ENCODE results near the gene CRTAC1. TPM values are rescaled to one million over a fixed set of nuclear protein-coding genes. Genes with fewer than 3 reads are reported as not detected.

CRTAC1 gene, protein sequence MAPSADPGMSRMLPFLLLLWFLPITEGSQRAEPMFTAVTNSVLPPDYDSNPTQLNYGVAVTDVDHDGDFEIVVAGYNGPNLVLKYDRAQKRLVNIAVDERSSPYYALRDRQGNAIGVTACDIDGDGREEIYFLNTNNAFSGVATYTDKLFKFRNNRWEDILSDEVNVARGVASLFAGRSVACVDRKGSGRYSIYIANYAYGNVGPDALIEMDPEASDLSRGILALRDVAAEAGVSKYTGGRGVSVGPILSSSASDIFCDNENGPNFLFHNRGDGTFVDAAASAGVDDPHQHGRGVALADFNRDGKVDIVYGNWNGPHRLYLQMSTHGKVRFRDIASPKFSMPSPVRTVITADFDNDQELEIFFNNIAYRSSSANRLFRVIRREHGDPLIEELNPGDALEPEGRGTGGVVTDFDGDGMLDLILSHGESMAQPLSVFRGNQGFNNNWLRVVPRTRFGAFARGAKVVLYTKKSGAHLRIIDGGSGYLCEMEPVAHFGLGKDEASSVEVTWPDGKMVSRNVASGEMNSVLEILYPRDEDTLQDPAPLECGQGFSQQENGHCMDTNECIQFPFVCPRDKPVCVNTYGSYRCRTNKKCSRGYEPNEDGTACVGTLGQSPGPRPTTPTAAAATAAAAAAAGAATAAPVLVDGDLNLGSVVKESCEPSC
- total RNA-seq (2014; rRNA removed; shearing (Covaris generic)), result not detected in 2 replicates
- polyA plus RNA-seq (2014; cell fraction: nucleus; rRNA removed), result not detected in 2 replicates

GRCh38 chr10:98030093-98030821, at the start of gene CRTAC1:
Gene CRTAC1, minus strand, starts transcription at chr10:98030621. Its CDS starts 149 bp downstream, at chr10:98030472.
- DNase-seq (ENCODE audit: extremely low read depth, low read depth), result no peak

- no peak for DNase-seq (ENCODE audit: extremely low read depth, low read depth)
Observed at GRCh38 chr10:98078774-98079173, 48.4 kb upstream of the CRTAC1 start.

DNA sequence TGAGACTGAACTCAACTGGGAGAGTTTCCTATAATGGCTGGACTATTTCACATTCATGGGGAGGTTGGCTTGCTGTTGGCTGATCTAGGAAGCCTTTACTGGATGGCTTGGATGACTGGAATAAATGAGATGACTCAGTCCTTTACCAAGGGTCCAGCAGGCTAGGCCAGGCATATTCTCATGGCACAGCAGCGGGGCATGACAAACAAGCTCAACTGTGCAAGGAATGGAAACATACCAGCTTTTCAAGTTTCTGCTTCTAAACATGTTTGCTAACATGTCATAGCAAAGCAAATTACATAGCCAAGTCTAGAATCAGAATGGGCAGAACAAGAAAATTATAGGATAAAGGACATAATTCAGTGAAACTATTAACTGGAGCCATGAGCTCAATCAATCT, 46.8 kb upstream of the CRTAC1 start:
- DNase-seq (ENCODE audit: extremely low read depth, low read depth), result no peak

GRCh38 chr10:98076086-98076485, 45.7 kb upstream of the CRTAC1 start:
- no peak for DNase-seq (ENCODE audit: extremely low read depth, low read depth)

- DNase-seq (ENCODE audit: extremely low read depth, low read depth), result peak; percentile 9
Observed at GRCh38 chr10:98074315-98074911, 44.0 kb upstream of the CRTAC1 start.

DNA sequence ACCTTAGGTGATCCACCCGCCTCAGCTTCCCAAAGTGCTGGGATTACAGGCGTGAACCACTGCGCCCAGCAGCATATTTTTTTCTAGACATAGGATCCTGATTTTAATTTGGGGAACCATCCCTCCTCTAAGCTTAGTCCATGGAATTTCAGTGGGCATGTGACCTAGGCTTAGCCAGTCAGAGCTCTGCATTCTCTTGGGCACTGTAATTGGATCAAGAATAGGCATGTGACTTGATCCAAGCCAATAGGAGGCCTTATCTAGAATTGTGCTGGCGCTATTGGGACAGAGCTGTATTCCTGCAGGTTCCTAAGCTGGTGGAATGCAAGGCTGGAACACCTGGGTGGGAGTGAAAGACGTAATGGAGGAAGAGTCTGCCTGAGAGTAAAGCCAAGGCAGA, 36.7 kb upstream of the CRTAC1 start:
- DNase-seq (ENCODE audit: extremely low read depth, low read depth), result no peak

GRCh38 chr10:98063740-98064027, 33.3 kb upstream of the CRTAC1 start:
- DNase-seq (ENCODE audit: extremely low read depth, low read depth), result no peak

DNA sequence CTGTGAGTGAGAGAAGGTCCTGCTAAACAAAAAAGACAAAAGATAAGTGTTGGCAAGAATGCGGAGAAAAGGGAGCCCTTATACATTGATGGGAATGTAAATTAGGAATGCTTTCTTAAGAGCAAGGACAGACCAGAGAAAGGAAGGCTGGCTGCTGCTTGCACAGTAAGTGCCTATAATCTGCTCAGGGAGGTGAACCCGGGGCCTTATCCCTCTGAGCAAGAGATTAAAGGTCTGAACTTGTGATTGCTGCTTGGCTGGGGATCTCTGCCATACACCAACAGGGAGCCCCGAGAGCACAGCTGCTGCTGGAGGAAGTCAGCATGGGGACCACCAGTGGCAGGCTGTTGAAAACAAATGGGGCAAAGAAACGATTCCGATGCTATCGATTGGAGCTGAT, 32.0 kb upstream of the CRTAC1 start:
- DNase-seq (ENCODE audit: extremely low read depth, low read depth), result no peak

DNA sequence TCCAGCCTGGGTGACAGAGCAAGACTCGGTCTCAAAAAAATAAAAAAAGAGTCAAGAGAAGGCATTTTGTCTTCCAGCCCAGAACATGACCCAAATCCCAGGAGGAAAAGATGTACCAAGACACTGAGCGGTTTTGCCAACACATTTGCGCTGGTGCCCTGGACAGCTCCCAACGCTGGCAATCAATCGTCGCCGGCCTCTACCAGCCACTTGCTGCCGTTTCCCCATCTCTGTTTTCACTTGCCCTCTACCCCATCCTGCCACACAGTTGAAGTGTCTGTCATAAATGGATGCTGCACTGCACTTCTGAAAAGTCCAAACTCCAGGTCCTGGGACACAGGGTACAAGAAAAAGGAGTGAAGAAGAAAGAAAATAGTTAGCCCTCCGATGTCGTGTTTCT, 29.7 kb upstream of the CRTAC1 start:
- no peak for DNase-seq (ENCODE audit: extremely low read depth, low read depth)

- no peak for DNase-seq (ENCODE audit: extremely low read depth, low read depth)
Observed at GRCh38 chr10:98058295-98058694, 27.9 kb upstream of the CRTAC1 start.

DNA sequence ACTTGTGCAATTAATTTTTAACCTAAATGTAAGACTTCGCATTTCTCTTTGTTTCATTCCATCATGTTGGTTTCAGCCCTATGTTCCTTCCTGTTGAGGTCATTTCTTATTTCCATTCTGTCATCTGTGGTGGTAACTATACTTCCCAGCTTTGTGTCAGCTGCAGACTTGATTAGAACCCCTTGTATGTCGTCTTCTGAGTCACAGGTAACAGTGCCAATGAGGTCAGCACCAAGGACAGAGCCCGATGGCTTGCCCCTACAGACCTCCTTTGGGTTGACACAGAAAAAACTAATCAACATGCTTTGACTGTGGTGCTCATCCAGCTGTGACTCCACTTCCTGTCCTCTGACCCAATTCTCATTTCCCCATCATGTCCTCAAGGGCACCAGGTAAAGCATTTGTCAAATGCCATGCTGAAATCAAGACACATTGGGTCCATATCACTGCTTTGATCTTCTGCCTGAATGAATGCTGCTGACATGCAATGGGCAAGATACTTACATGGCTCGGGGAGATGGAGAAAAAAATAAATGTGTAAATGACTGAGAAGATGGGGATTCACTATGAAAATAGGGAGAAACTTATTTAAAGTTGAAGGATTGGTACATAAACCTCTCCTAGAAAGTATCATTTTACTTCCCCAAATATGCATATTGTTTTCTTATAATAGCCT, 25.6 kb upstream of the CRTAC1 start:
- peak; percentile 33 for DNase-seq (ENCODE audit: extremely low read depth, low read depth)

GRCh38 chr10:98047009-98047741, 16.8 kb upstream of the CRTAC1 start:
- no peak for DNase-seq (ENCODE audit: extremely low read depth, low read depth)

DNA sequence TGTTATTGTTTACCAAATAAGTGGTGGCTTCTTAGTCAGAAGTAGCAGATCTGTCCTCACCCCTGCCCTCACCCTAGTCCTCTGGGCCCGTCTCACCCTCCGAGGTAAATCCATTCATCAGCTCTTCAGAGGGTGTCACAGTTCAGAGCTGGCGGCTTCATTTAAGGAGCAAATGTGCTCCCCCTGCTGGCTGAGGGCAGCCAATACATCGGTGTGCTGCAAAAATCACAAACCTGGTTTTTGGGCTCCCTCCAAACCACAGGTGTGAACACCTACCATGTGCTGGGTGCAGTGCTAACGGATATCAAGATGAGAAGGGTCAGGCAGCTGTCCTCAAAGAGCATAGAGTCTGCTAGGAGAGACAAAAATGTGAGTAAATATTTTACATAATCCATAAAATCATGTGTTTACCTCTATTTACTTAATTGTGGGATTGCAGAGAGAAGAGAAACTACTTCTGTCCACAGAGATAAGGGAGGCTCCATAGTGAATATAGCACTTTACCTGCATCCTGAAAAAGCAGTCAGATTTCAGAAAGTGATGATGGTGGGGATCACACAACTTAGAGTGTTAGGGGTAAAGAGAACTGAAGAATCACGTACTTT, 15.5 kb upstream of the CRTAC1 start:
- DNase-seq (ENCODE audit: extremely low read depth, low read depth), result peak; percentile 67

- DNase-seq (ENCODE audit: extremely low read depth, low read depth), result peak; percentile 68
Observed at GRCh38 chr10:98041352-98042043, 11.1 kb upstream of the CRTAC1 start.

DNA sequence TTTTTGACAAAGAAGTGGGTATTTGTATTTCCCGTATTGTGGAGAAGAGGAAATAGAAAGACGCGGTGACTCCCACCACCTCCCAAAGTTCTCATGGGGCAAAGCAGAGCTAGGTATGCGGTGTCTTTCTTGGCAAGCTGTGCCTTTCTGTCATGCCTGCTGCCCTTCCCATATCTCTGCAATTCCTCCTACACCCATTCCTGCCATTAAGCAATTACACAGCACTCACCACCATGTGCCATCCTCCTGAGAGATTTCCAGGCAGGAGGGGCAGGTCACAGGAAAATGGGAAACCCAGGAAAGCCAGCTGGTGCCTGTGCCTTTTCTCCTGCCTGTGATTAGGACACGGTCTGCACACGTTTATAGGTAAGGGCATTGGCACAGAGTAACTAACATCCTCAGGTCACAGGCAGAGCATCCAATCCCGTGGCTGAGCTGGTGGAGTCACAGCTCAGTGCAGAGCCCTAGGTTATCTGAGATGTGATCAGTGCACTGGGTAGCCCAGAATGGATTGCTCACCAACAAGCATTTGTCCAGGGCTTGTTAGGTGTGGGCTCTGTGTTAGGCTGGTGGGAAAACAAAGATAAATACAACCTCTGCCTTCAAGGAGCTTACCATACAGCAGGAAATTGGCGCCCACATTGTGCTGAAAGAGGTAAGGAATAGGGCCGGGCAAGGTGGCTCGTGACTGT, 9.4 kb upstream of the CRTAC1 start:
- no peak for DNase-seq (ENCODE audit: extremely low read depth, low read depth)

- no peak for DNase-seq (ENCODE audit: extremely low read depth, low read depth)
Observed at GRCh38 chr10:98038288-98038687, 7.9 kb upstream of the CRTAC1 start.

- DNase-seq (ENCODE audit: extremely low read depth, low read depth), result no peak
Observed at GRCh38 chr10:98035599-98035998, 5.2 kb upstream of the CRTAC1 start.

- no peak for DNase-seq (ENCODE audit: extremely low read depth, low read depth)
Observed at GRCh38 chr10:98033515-98033914, 3.1 kb upstream of the CRTAC1 start.
